Hindlimb muscle (tissue), 1 donor: ENCODE measurements around the gene ZWILCH. TPM values are rescaled to one million over a fixed set of nuclear protein-coding genes. Genes with fewer than 3 reads are reported as not detected.
"Not testable (repeated sequence)": the region's sequence is repeated elsewhere in the genome, so short reads cannot be mapped to it uniquely, and the experiment has no call there.

Source experiments
- DNase-seq: peaks from one replicate; pipeline ENCODE4 v3.0.0-alpha.2; 2013
- polyA plus RNA-seq: library from polyadenylated mRNA; unstranded; fragments of 120-200 nt; gene quantifications from one replicate; pipeline ENCODE4 v1.2.1, GENCODE V29; 2013; ENCODE audit not compliant: insufficient read length

The ZWILCH gene
- polyA plus RNA-seq, 1 donor, result 11.4 TPM

- DNase-seq, result no peak
These were observed 16.6 kb upstream of the ZWILCH start for GRCh38 chr15:66488525-66488924.

- no peak for DNase-seq
These were observed 15.8 kb upstream of the ZWILCH start for GRCh38 chr15:66489179-66489791.

- no peak for DNase-seq
These were observed 13.3 kb upstream of the ZWILCH start for GRCh38 chr15:66491846-66492245.

- DNase-seq, result no peak
These were observed 10.9 kb upstream of the ZWILCH start for GRCh38 chr15:66494262-66494661.

GRCh38 chr15:66496951-66497501, 8.1 kb upstream of the ZWILCH start:
- no peak for DNase-seq

GRCh38 chr15:66497502-66498455, 7.3 kb upstream of the ZWILCH start, which contains the start of gene SNAPC5:
Gene SNAPC5 (minus strand): TSS chr15:66497762. CDS start chr15:66497731, 31 bp downstream.
- DNase-seq, result peak; percentile 96

GRCh38 chr15:66498501-66499386, 6.4 kb upstream of the ZWILCH start:
- peak; percentile 46 for DNase-seq

- DNase-seq, result not testable (repeated sequence)
These were observed 4.8 kb upstream of the ZWILCH start for GRCh38 chr15:66500346-66500745.

GRCh38 chr15:66502491-66502890, 2.6 kb upstream of the ZWILCH start:
- DNase-seq, result no peak

- DNase-seq, result not testable (repeated sequence)
These were observed 2.0 kb upstream of the ZWILCH start for GRCh38 chr15:66503041-66503648.

GRCh38 chr15:66503780-66504562, 1.2 kb upstream of the ZWILCH start:
- no peak for DNase-seq

GRCh38 chr15:66505430-66505811, 295 bp downstream of the ZWILCH start:
- no peak for DNase-seq

GRCh38 chr15:66505818-66506217, 692 bp downstream of the ZWILCH start:
- DNase-seq, result no peak

- DNase-seq, result no peak
These were observed 3.3 kb downstream of the ZWILCH start for GRCh38 chr15:66508293-66508883.

- DNase-seq, result no peak
These were observed 9.5 kb downstream of the ZWILCH start for GRCh38 chr15:66514586-66514985.

- no peak for DNase-seq
These were observed 10.8 kb downstream of the ZWILCH start for GRCh38 chr15:66515901-66516322.

- DNase-seq, result no peak
These were observed 18.8 kb downstream of the ZWILCH start for GRCh38 chr15:66523926-66524325.

- DNase-seq, result no peak
These were observed 19.7 kb downstream of the ZWILCH start for GRCh38 chr15:66524838-66525237.

- no peak for DNase-seq
These were observed 29.9 kb downstream of the ZWILCH start for GRCh38 chr15:66535056-66535455.

GRCh38 chr15:66542896-66543295, 37.8 kb downstream of the ZWILCH start:
- DNase-seq, result no peak

GRCh38 chr15:66545255-66545654, 40.1 kb downstream of the ZWILCH start:
- DNase-seq, result no peak
